Kidney (tissue), 14 donors: Measurements from ENCODE around the gene SALL1. TPM values are rescaled to one million over a fixed set of nuclear protein-coding genes. Genes with fewer than 3 reads are reported as not detected.

Source experiments
- DNase-seq, 5 donors: peaks; one replicate each; pipeline ENCODE4 v3.0.0-alpha.2; 2013 to 2020
- FAIRE-seq: peaks from 2 replicates; lab custom pipeline; 2012; peaks lifted over from hg19 to GRCh38; lab: Jason Lieb, UNC
- H3K27ac ChIP-seq, 2 donors: one replicate each; pipeline ENCODE4 v1.7.0; 2013; ENCODE audit warnings: low read depth in 2 of 2, low read length in 2 of 2, inconsistent platforms in 1 of 2
- H3K27me3 ChIP-seq: one replicate; pipeline ENCODE4 v1.7.1; 2013; ENCODE audit warnings: low read length, inconsistent platforms; ENCODE audit not compliant: control insufficient read depth, insufficient read depth
- H3K36me3 ChIP-seq, 3 donors: one replicate each; pipeline versions ENCODE4 v1.7.0 to v1.7.1; 2013; ENCODE audit warnings: low read length in 3 of 3, control low read depth in 1 of 3, inconsistent platforms in 1 of 3; ENCODE audit not compliant: insufficient read depth in 3 of 3, control insufficient read depth in 2 of 3
- H3K4me1 ChIP-seq, 3 donors: one replicate each; pipeline versions ENCODE4 v1.7.0 to v1.7.1; 2013; ENCODE audit warnings: low read length in 3 of 3, inconsistent platforms in 1 of 3, low read depth in 1 of 3; ENCODE audit not compliant: control insufficient read depth in 2 of 3, insufficient read depth in 2 of 3
- H3K4me3 ChIP-seq, 3 donors: one replicate each; pipeline versions ENCODE4 v1.7.0 to v1.8.1; 2013; ENCODE audit warnings: low read length in 3 of 3, control low read depth in 1 of 3, inconsistent platforms in 1 of 3
- H3K9ac ChIP-seq, 3 donors: one replicate each; pipeline versions ENCODE4 v1.7.0 to v1.7.1; 2013; ENCODE audit warnings: low read length in 3 of 3, control low read depth in 1 of 3, inconsistent platforms in 1 of 3
- H3K9me3 ChIP-seq, 3 donors: one replicate each; pipeline versions ENCODE4 v1.7.0 to v1.7.1; 2013; ENCODE audit warnings: low read length in 3 of 3, control low read depth in 1 of 3, inconsistent platforms in 1 of 3; ENCODE audit not compliant: control insufficient read depth in 2 of 3, insufficient read depth in 1 of 3
- intact Hi-C: fragments of 100-400 bp; cut with DNase I; formaldehyde crosslinking; loops from one replicate; pipeline ENCODE4 v1.11.1; 2022
- polyA plus RNA-seq: library from polyadenylated mRNA; stranded (reverse); fragments of 350-450 nt; fragmentation: Illumina TruSeq; extraction: RNeasy Lipid Tissue Mini Kit (QIAGEN cat#74804); gene quantifications from one replicate; pipeline ENCODE4 v1.2.3, GENCODE V29; 2014; ENCODE audit warnings: low read depth, low replicate concordance; ENCODE audit not compliant: insufficient read depth
- total RNA-seq: library from RNA; stranded (reverse); fragmentation: NEBNext Ultra II Directional; extraction: Animal tissue kit (Norgen Biotek cat#: 25700); gene quantifications from one replicate; pipeline ENCODE4 v1.2.1, GENCODE V29; 2021
- TF ChIP-seq, protein P1 (sequence below): IDR thresholded peaks from 3 replicates; pipeline ENCODE4 v1.5.1; 2012; ENCODE audit warnings: mild to moderate bottlenecking, moderate library complexity, borderline replicate concordance; ENCODE audit not compliant: insufficient read depth; ENCODE audit errors: extremely low read depth
- donor health status: control.
- donor health status: control.
- donor health status: control.
- donor health status: control.
- donor health status: control.
- donor health status: DM: yes; HTN: yes; CAD: no.
- donor health status: Normal renal cell carcinoma (clear cell type).

The SALL1 gene
- total and polyA plus RNA-seq, 2 donors from 2014 or later: 15.3 to 75.3 TPM

DNA sequence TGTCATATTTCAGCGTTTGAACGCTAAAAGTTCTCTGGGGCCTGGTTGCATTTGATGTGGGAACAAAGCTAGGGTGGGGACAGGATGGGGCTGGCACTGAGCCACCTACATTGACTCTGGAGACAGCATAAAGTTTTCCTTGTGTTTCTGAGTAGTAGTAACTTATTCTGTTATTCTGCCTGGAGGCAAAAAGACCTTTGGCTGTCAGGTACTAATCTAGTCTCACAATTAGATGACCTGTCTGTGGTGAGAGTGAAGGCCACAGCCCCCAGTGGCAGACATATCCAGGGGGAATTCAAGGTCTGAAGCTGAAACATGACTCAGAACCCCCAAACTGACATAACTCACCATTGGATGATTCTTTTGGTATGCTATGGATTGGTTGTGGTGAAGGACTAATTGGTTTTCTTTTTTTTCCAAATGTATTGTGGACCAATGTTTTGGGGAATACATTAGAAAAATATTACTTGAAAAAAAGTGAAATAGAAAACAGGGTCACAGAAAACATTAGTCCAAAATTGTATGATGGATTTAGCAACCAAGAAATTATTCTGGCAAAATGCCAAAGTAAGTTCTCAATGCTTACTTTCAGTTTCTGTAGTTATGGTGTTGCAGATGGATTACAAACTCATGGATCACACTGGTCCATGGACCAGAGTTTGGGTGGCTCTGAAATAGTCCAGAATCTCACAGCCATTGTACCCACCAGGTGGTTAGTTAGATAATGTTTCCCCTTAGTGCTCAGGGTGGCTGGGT lies 10.5 kb upstream of the SALL1 start:
- no peaks in the 10 kb centered on the region for H3K27me3 ChIP-seq
- FAIRE-seq: peak; percentile 13

DNA sequence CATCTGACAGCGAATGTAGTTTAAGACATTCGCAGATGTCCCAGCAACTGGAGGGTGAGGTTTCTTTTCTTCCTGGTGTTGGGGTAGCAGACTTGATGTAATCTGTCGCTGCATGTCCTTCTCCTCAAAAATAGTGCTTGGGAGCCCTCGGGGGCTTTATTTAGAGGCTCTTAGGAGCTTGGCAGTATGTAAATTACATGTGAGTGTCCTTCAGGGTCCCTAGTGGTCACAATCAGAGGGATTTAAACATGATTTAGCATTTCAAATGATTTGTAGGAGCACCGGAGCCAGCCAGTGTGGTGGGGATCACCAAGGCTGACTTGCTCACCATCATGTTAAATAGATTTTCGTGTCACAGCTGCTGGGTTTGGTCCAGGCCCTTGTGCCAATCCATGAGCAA lies 8.8 kb upstream of the SALL1 start:
- FAIRE-seq: no peak
- no peak overlapping the region for H3K4me3 ChIP-seq
- H3K27ac ChIP-seq: peak overlapping the region in 1 of 2 donors; percentile 5
- no peak overlapping the region for H3K9ac ChIP-seq
- intact Hi-C loops: no loop called here
- H3K4me1 ChIP-seq: peaks cover 3 to 11% (median 7%) of the 10 kb centered on the region in 3 donors
- TF ChIP-seq, protein P1, sequence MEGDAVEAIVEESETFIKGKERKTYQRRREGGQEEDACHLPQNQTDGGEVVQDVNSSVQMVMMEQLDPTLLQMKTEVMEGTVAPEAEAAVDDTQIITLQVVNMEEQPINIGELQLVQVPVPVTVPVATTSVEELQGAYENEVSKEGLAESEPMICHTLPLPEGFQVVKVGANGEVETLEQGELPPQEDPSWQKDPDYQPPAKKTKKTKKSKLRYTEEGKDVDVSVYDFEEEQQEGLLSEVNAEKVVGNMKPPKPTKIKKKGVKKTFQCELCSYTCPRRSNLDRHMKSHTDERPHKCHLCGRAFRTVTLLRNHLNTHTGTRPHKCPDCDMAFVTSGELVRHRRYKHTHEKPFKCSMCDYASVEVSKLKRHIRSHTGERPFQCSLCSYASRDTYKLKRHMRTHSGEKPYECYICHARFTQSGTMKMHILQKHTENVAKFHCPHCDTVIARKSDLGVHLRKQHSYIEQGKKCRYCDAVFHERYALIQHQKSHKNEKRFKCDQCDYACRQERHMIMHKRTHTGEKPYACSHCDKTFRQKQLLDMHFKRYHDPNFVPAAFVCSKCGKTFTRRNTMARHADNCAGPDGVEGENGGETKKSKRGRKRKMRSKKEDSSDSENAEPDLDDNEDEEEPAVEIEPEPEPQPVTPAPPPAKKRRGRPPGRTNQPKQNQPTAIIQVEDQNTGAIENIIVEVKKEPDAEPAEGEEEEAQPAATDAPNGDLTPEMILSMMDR: no peak
- no peaks in the 10 kb centered on the region for H3K9me3 ChIP-seq
- no peaks in the 10 kb centered on the region for H3K36me3 ChIP-seq
- DNase-seq: peak in 1 of 5 donors; percentile 35
- no peaks in the 10 kb centered on the region for H3K27me3 ChIP-seq

More for the DNA sequence above, 10.5 kb upstream of the SALL1 start:
- Histone ChIP-seq H3K9ac (no peak overlapping the region), H3K4me3 (no peak overlapping the region), H3K9me3 (no peaks in the 10 kb centered on the region), H3K36me3 (no peaks in the 10 kb centered on the region), H3K4me1 (peaks cover 3 to 12% (median 5%) of the 10 kb centered on the region in 3 donors), H3K27ac (no peak overlapping the region)
- TF ChIP-seq, protein P1: no peak
- DNase-seq: no peak
- intact Hi-C loops: no loop called here

DNA sequence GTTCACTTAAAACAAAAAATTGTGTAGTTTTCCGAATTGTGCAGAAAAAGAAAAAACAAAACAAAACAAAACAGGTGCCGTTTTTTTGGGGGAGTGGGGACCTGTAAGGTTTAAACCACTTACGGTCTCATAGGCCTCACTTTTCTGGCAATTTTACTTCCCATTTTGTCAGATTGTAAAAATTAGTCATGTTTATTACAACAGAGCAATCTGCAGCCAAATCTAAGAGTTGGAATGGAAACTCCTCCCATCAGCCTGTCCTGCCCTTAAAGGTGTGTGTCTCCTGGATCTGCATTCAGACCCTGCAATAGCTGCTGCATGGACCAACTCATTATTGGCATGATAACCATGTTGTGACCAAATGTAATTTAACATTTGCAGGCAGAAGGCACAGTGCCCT lies 8.2 kb upstream of the SALL1 start:
- TF ChIP-seq, protein P1: no peak
- Histone ChIP-seq H3K27ac (peak overlapping the region in 1 of 2 donors; percentile 5), H3K36me3 (no peaks in the 10 kb centered on the region), H3K4me3 (no peak overlapping the region), H3K9me3 (no peaks in the 10 kb centered on the region), H3K27me3 (no peaks in the 10 kb centered on the region), H3K9ac (no peak overlapping the region), H3K4me1 (peaks cover 3 to 11% (median 9%) of the 10 kb centered on the region in 3 donors)
- FAIRE-seq (no peak), DNase-seq (peak in 1 of 5 donors; percentile 8)
- intact Hi-C loops: no loop called here
